Thyroid gland (tissue), 4 donors: Measurements from ENCODE around the gene ST6GALNAC4.

Experiments used
- POLR2A ChIP-seq, 2 donors: fragments of 450-650 bp; IDR thresholded peaks; one replicate each; pipeline ENCODE4 v1.6.1; 2017; ENCODE audit warnings: antibody characterized with exemption in 2 of 2, mild to moderate bottlenecking in 2 of 2, moderate library complexity in 1 of 2
- TF ChIP-seq, protein P1 (sequence below), 6 experiments: fragments of 200-600 bp in 3 of 6; fragments of 450-650 bp in 3 of 6; sonication (generic) in 3 of 6; IDR thresholded peaks; one replicate each; pipeline ENCODE4 v1.5.1; 2016 to 2019; ENCODE audit warnings: antibody characterized with exemption in 6 of 6, mild to moderate bottlenecking in 2 of 6, inconsistent platforms in 1 of 6, moderate library complexity in 1 of 6

DNA sequence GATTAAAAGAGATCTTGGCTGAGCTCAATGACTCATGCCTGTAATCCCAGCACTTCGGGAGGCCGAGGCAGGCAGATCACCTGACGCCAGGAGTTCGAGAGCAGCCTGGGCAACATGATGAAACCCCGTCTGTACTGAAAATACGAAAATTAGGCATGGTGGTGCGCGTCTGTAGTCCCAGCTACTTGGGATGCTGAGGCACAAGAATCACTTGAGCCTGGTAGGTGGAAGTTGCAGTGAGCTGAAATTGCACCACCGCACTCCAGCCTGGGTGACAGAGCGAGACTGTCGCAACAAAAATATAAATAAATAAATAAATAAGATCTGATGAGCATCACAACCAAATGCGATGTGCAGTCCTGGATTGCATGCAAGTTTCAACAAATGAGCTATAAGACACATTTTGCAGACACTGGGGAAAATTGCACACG lies 53.6 kb downstream of the ST6GALNAC4 start:
- TF ChIP-seq, protein P1, sequence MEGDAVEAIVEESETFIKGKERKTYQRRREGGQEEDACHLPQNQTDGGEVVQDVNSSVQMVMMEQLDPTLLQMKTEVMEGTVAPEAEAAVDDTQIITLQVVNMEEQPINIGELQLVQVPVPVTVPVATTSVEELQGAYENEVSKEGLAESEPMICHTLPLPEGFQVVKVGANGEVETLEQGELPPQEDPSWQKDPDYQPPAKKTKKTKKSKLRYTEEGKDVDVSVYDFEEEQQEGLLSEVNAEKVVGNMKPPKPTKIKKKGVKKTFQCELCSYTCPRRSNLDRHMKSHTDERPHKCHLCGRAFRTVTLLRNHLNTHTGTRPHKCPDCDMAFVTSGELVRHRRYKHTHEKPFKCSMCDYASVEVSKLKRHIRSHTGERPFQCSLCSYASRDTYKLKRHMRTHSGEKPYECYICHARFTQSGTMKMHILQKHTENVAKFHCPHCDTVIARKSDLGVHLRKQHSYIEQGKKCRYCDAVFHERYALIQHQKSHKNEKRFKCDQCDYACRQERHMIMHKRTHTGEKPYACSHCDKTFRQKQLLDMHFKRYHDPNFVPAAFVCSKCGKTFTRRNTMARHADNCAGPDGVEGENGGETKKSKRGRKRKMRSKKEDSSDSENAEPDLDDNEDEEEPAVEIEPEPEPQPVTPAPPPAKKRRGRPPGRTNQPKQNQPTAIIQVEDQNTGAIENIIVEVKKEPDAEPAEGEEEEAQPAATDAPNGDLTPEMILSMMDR (IDR thresholded peaks at IDR 0.05): no peak
- TF ChIP-seq POLR2A (IDR thresholded peaks at IDR 0.05): no peak
